HG03095 (cell line): Measurements from ENCODE around the gene THY1.
"Not testable (repeated sequence)": the region's sequence is repeated elsewhere in the genome, so short reads cannot be mapped to it uniquely, and the experiment has no call there.

Source experiments
- ATAC-seq: cut with Tn5 transposase; IDR thresholded peaks from one replicate; pipeline ENCODE4 v1.9.1; 2021; ENCODE audit warnings: moderate library complexity; ENCODE audit not compliant: unreplicated experiment

The THY1 gene

DNA sequence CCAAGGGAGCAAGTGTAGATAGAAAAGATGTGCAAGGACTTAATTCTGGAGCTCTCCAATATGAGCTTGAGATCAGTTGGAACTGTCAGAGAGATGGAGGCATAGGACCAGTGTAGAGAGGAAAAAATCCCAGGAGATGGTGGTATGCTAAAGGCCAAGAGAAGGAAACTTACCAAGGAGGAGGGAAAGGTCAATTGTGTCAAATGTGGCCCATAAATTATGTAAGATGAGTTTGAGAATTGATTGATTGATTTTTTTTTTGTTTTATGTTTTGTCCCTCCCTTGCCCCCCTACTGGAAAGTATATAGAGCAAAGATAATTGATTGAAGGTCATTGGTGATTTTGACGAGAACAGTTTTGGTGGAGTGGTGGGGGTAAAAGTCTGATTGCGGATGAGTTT is 38.6 kb downstream of the THY1 start:
- no peak for ATAC-seq

GRCh38 chr11:119382513-119382912 is 40.5 kb downstream of the THY1 start:
- ATAC-seq, result not testable (repeated sequence)

GRCh38 chr11:119382101-119382500 is 40.9 kb downstream of the THY1 start:
- ATAC-seq, result no peak

GRCh38 chr11:119381181-119381988 is 41.6 kb downstream of the THY1 start, which contains the start of gene USP2:
USP2 (minus strand) TSS chr11:119381690; CDS start chr11:119373480, 8,210 bp downstream.
- peak; percentile 98 for ATAC-seq

GRCh38 chr11:119380827-119381180 is 42.2 kb downstream of the THY1 start:
- ATAC-seq, result no peak

GRCh38 chr11:119380160-119380826 is 42.7 kb downstream of the THY1 start:
- ATAC-seq, result no peak

DNA sequence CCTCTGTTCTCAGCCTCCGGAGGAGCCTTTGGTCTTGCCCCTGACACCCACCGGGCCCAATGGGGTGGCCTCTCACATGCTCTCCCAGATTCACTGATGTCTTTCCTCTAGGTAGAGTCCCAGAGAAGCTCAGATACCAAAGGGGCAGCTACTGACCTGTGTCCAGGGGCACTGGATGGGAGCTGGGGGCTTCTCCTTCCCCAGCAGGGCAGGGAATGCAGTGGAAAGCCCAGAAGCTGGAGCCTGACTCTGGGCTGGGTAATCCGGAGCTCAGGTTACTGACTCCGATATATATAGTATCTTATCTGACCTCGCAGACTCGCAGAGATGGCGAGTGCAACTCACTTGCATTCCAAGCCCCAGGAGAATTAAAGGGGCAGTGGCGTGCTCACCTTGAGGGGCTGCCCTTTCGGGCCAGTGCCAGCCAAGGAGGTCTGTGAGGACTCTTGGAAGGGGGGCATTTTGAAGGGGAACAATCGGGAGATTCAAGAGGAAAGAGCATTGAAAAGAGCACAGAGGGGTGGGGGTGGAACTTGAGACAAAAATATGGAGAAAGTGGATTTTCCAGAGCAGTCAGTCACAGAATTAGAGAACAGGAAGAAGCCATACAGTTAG is 44.0 kb downstream of the THY1 start:
- no peak for ATAC-seq

GRCh38 chr11:119377961-119378667 is 44.9 kb downstream of the THY1 start:
- no peak for ATAC-seq

GRCh38 chr11:119377112-119377901 is 45.7 kb downstream of the THY1 start:
- no peak for ATAC-seq

DNA sequence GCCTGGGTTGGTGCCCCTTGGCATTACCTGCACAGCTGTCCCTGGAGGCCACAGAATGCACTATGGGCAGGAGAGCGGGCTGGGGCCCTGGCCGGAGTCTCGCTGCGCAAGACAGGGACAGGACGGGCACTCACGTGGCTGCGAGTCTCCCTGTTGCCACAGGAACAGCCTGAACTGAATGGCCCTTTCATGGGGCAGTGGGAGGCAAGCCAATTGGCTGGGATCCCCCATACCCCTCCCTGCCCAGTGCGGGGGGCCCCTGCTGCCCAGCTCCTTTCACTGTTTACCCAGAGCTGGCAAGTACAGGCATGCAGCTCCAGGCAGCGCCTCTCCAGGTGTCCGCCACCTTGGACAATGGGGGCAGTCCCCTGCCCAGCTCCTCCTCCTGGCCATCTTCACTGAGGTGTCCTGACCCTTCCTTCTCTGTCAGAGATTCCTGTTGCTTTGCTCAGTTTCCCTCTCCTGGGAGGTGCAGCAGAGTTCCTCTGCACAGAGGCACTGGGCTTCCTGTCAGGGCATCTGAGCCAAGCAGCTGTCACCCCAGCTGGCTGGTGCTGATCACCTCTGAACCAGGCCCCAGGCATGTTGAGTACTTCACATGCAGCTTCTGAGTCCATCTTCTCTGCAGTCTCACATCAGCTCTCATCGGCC is 46.6 kb downstream of the THY1 start:
- no peak for ATAC-seq

- no peak for ATAC-seq
Observed at GRCh38 chr11:119375337-119376196, 47.4 kb downstream of the THY1 start.

GRCh38 chr11:119374632-119375336 is 48.2 kb downstream of the THY1 start:
- ATAC-seq, result no peak

DNA sequence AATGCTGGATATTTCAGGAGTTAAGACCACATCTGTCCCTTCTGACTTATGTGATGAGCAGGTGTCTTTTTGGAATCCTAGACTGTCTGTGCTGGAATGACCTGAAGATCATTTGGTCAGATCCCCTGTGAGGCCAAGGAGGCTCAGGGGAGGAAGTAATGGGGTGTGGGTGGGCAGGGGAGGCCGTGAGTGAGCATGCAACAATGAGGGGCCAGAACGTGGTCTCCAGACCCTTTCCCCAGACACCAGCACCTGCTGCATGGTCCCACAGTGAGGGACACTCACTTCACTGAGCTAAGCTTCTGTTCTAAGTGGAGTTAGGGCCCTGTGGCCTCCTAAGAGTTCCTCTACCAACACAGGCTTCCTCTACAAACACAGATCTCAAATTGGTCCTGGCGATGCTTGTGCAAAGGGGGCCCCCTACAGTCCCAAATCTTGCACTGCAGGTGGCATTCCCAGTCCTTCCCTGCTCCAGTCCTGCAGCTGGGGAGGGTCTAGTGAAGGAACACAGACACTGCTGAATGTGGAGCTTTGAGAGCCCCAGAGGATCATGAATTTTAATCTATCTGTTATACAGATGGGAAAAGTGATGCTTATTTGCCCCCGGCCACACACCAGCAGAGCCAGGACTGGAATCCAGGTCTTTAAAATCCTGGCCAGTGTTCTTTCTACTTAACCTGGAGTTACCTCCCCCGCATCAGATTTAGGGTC is 48.9 kb downstream of the THY1 start:
- no peak for ATAC-seq

- ATAC-seq, result no peak
Observed at GRCh38 chr11:119373059-119373920, 49.7 kb downstream of the THY1 start.

GRCh38 chr11:119372260-119373058 is 50.5 kb downstream of the THY1 start:
- no peak for ATAC-seq

GRCh38 chr11:119371778-119372182 is 51.2 kb downstream of the THY1 start:
- ATAC-seq, result no peak
